KMS-11 (cell line): ENCODE measurements around the gene RASA3.

Experiments used
- H2AFZ ChIP-seq: fragments of 200-600 bp; sonication (generic); 2 replicates; pipeline ENCODE4 v1.6.1; 2016; ENCODE audit warnings: antibody characterized with exemption, mixed run types, low read depth
- H3K27ac ChIP-seq: fragments of 200-600 bp; sonication (generic); 2 replicates; pipeline ENCODE4 v1.6.1; 2016; ENCODE audit warnings: mild to moderate bottlenecking, mixed run types
- H3K27me3 ChIP-seq: fragments of 200-600 bp; sonication (generic); 2 replicates; pipeline ENCODE4 v1.6.1; 2017; ENCODE audit warnings: mild to moderate bottlenecking, low read depth, mixed run types, moderate library complexity; ENCODE audit not compliant: insufficient read depth
- H3K36me3 ChIP-seq: fragments of 200-600 bp; sonication (generic); 2 replicates; pipeline ENCODE4 v1.6.1; 2017; ENCODE audit warnings: mild to moderate bottlenecking, mixed run types; ENCODE audit not compliant: insufficient read depth
- H3K4me1 ChIP-seq: fragments of 200-600 bp; sonication (generic); 2 replicates; pipeline ENCODE4 v1.6.1; 2016; ENCODE audit warnings: mild to moderate bottlenecking, low read depth, mixed run types; ENCODE audit not compliant: poor library complexity, severe bottlenecking
- H3K4me2 ChIP-seq: fragments of 200-600 bp; sonication (generic); 2 replicates; pipeline ENCODE4 v1.7.0; 2016; ENCODE audit warnings: mild to moderate bottlenecking, mixed run types
- H3K4me3 ChIP-seq: fragments of 200-600 bp; sonication (generic); IDR thresholded peaks from 2 replicates; pipeline ENCODE4 v1.6.1; 2017; ENCODE audit warnings: low read depth, low read length, mixed read lengths; ENCODE audit not compliant: insufficient read depth
- H3K79me2 ChIP-seq: fragments of 200-600 bp; sonication (generic); 2 replicates; pipeline ENCODE4 v1.6.1; 2016; ENCODE audit warnings: low read depth, mixed run types; ENCODE audit not compliant: insufficient read depth
- H3K9ac ChIP-seq: fragments of 200-600 bp; sonication (generic); 2 replicates; pipeline ENCODE4 v1.6.1; 2016; ENCODE audit warnings: mild to moderate bottlenecking, mixed run types
- H4K20me1 ChIP-seq: fragments of 200-600 bp; sonication (generic); 2 replicates; pipeline ENCODE4 v1.6.1; 2016; ENCODE audit warnings: mild to moderate bottlenecking, mixed run types; ENCODE audit not compliant: insufficient read depth
- CTCF ChIP-seq: fragments of 200-600 bp; sonication (generic); conservative IDR thresholded peaks from 2 replicates; pipeline ENCODE4 v1.6.1; 2017; ENCODE audit warnings: low read depth, mild to moderate bottlenecking, antibody characterized with exemption, low read length, moderate library complexity, mixed read lengths

RASA3 gene

GRCh38 chr13:114009590-114010400 is 122.6 kb downstream of the RASA3 start:
- Histone ChIP-seq H2AFZ (no peak overlapping the region), H4K20me1 (no peaks in the 10 kb centered on the region), H3K27ac (no peak overlapping the region), H3K27me3 (no peaks in the 10 kb centered on the region), H3K79me2 (no peaks in the 10 kb centered on the region), H3K36me3 (no peaks in the 10 kb centered on the region), H3K9ac (no peak overlapping the region), H3K4me2 (no peak overlapping the region), H3K4me3 (no peak overlapping the region), H3K4me1 (no peaks in the 10 kb centered on the region)
- TF ChIP-seq CTCF = no peak

- no peaks in the 10 kb centered on the region for H3K4me1 ChIP-seq
- H3K27me3 ChIP-seq = no peaks in the 10 kb centered on the region
- TF ChIP-seq CTCF = no peak
- no peak overlapping the region for H3K4me3 ChIP-seq
- no peak overlapping the region for H2AFZ ChIP-seq
- H3K9ac ChIP-seq = no peak overlapping the region
- no peak overlapping the region for H3K4me2 ChIP-seq
- H3K79me2 ChIP-seq = no peaks in the 10 kb centered on the region
- no peaks in the 10 kb centered on the region for H3K36me3 ChIP-seq
- H3K27ac ChIP-seq = no peak overlapping the region
- no peaks in the 10 kb centered on the region for H4K20me1 ChIP-seq
Measured at GRCh38 chr13:114008964-114009589, 123.3 kb downstream of the RASA3 start.

- Histone ChIP-seq H3K79me2 (no peaks in the 10 kb centered on the region), H4K20me1 (no peaks in the 10 kb centered on the region), H3K4me2 (no peak overlapping the region), H3K4me1 (no peaks in the 10 kb centered on the region), H3K4me3 (no peak overlapping the region), H2AFZ (no peak overlapping the region), H3K27ac (no peak overlapping the region), H3K27me3 (no peaks in the 10 kb centered on the region), H3K9ac (no peak overlapping the region), H3K36me3 (no peaks in the 10 kb centered on the region)
- no peak for TF ChIP-seq CTCF
Measured at GRCh38 chr13:114007566-114007965, 124.9 kb downstream of the RASA3 start.

- H3K27me3 ChIP-seq = no peaks in the 10 kb centered on the region
- H3K9ac ChIP-seq = no peak overlapping the region
- no peaks in the 10 kb centered on the region for H3K79me2 ChIP-seq
- no peak overlapping the region for H3K4me3 ChIP-seq
- no peaks in the 10 kb centered on the region for H3K36me3 ChIP-seq
- H3K4me1 ChIP-seq = no peaks in the 10 kb centered on the region
- no peak overlapping the region for H2AFZ ChIP-seq
- no peak overlapping the region for H3K4me2 ChIP-seq
- H4K20me1 ChIP-seq = no peaks in the 10 kb centered on the region
- no peak for TF ChIP-seq CTCF
- no peak overlapping the region for H3K27ac ChIP-seq
Measured at GRCh38 chr13:114005206-114005724, 127.2 kb downstream of the RASA3 start.
